HG03280 (cell line): ENCODE results near the gene ZNF385A.

Experiments used
- ATAC-seq: cut with Tn5 transposase; IDR thresholded peaks from one replicate; pipeline ENCODE4 v1.9.1; 2021; ENCODE audit warnings: mild to moderate bottlenecking, moderate library complexity; ENCODE audit not compliant: unreplicated experiment

Gene ZNF385A

GRCh38 chr12:54393743-54394142, 9.2 kb upstream of the ZNF385A start:
- no peak for ATAC-seq

GRCh38 chr12:54393207-54393609, 8.7 kb upstream of the ZNF385A start:
- ATAC-seq: no peak

GRCh38 chr12:54392485-54393206, 8.1 kb upstream of the ZNF385A start:
- ATAC-seq: no peak

- ATAC-seq: no peak
Observed at GRCh38 chr12:54390668-54391551, 6.4 kb upstream of the ZNF385A start.

GRCh38 chr12:54390176-54390667, 5.7 kb upstream of the ZNF385A start:
- no peak for ATAC-seq

- no peak for ATAC-seq
Observed at GRCh38 chr12:54389607-54390175, 5.2 kb upstream of the ZNF385A start.

- no peak for ATAC-seq
Observed at GRCh38 chr12:54389134-54389508, 4.6 kb upstream of the ZNF385A start.

- ATAC-seq: no peak
Observed at GRCh38 chr12:54388237-54389133, 4.0 kb upstream of the ZNF385A start.

GRCh38 chr12:54387114-54387467, 2.6 kb upstream of the ZNF385A start:
- no peak for ATAC-seq

- ATAC-seq: no peak
Observed at GRCh38 chr12:54386403-54387113, 2.0 kb upstream of the ZNF385A start.

GRCh38 chr12:54385251-54385914, 850 bp upstream of the ZNF385A start:
- no peak for ATAC-seq

- no peak for ATAC-seq
Observed at GRCh38 chr12:54383041-54383609, 1.4 kb downstream of the ZNF385A start.

- ATAC-seq: no peak
Observed at GRCh38 chr12:54381136-54381535, 3.4 kb downstream of the ZNF385A start.

GRCh38 chr12:54379398-54380201, 4.9 kb downstream of the ZNF385A start:
- ATAC-seq: peak; percentile 90

- no peak for ATAC-seq
Observed at GRCh38 chr12:54378796-54379397, 5.6 kb downstream of the ZNF385A start.

- ATAC-seq: no peak
Observed at GRCh38 chr12:54377797-54378515, 6.6 kb downstream of the ZNF385A start.

- ATAC-seq: no peak
Observed at GRCh38 chr12:54377007-54377406, 7.5 kb downstream of the ZNF385A start.
